CD1c-positive myeloid dendritic cell (primary cell): ENCODE results near the gene CSNK1G2.

ENCODE experiments used
- DNase-seq: peaks from one replicate; pipeline ENCODE4 v3.0.0-alpha.2; 2016; ENCODE audit errors: extremely low spot score

CSNK1G2 gene

GRCh38 chr19:1968279-1969175 lies 27.6 kb downstream of the CSNK1G2 start:
- no peak for DNase-seq

- DNase-seq: no peak
These were observed 28.4 kb downstream of the CSNK1G2 start for GRCh38 chr19:1969176-1970002.

- DNase-seq: no peak
These were observed 29.2 kb downstream of the CSNK1G2 start for GRCh38 chr19:1970003-1970805.

GRCh38 chr19:1970806-1971502 lies 30.0 kb downstream of the CSNK1G2 start:
- no peak for DNase-seq

- DNase-seq: no peak
These were observed 33.6 kb downstream of the CSNK1G2 start for GRCh38 chr19:1974381-1975161.

GRCh38 chr19:1975162-1975480 lies 34.1 kb downstream of the CSNK1G2 start:
- no peak for DNase-seq

GRCh38 chr19:1977120-1977519 lies 36.1 kb downstream of the CSNK1G2 start:
- DNase-seq: no peak

- no peak for DNase-seq
These were observed 37.4 kb downstream of the CSNK1G2 start for GRCh38 chr19:1978346-1978894.

GRCh38 chr19:1979017-1979416 lies 38.0 kb downstream of the CSNK1G2 start:
- DNase-seq: no peak

GRCh38 chr19:1979642-1980041 lies 38.7 kb downstream of the CSNK1G2 start:
- no peak for DNase-seq

GRCh38 chr19:1980091-1980808 lies 39.3 kb downstream of the CSNK1G2 start:
- DNase-seq: no peak

GRCh38 chr19:1980809-1981181 lies 39.8 kb downstream of the CSNK1G2 start:
- no peak for DNase-seq

GRCh38 chr19:1981253-1981652 lies 40.3 kb downstream of the CSNK1G2 start:
- no peak for DNase-seq

- no peak for DNase-seq
These were observed 43.4 kb downstream of the CSNK1G2 start for GRCh38 chr19:1984357-1984756.

GRCh38 chr19:1985588-1986356 lies 44.8 kb downstream of the CSNK1G2 start:
- no peak for DNase-seq

GRCh38 chr19:1986357-1987162 lies 45.6 kb downstream of the CSNK1G2 start:
- no peak for DNase-seq

- DNase-seq: no peak
These were observed 46.5 kb downstream of the CSNK1G2 start for GRCh38 chr19:1987197-1988187.
